Measurements from ENCODE around the gene LGALS3.
A peak's percentile ranks its signal among the peaks of the same experiment; 100 is the strongest.

DNA sequence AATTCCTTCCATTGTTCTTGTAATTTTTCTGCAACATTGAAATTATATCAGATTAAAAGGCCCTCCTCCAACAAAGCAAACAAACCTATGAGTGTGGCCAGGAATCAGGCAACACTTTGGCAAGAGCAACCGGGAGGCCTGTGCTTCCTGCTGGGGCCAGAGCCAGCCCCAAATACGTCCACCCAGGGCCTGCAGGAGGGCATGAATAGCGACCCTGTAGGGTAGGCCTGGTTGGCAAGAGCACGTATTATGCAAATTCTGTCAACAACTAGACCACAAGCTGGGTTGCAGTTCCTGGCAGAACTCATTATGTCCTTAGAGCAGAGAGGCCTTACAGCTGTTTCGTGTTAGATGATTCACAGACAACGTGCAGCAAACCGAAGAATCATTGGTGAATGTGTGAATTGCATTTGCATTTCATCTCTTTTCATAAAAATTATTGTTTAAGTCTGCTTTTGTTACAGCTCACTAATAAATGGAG, 26.9 kb upstream of the LGALS3 start:
- TF ChIP-seq POLR2AphosphoS5 (IDR thresholded peaks at IDR 0.05) (peak; percentile 70 to 97 (median 96)), EP300 (IDR thresholded peaks at IDR 0.05) (no peak), POLR2A (IDR thresholded peaks at IDR 0.05) (no peak)
- TF ChIP-seq, protein P1, sequence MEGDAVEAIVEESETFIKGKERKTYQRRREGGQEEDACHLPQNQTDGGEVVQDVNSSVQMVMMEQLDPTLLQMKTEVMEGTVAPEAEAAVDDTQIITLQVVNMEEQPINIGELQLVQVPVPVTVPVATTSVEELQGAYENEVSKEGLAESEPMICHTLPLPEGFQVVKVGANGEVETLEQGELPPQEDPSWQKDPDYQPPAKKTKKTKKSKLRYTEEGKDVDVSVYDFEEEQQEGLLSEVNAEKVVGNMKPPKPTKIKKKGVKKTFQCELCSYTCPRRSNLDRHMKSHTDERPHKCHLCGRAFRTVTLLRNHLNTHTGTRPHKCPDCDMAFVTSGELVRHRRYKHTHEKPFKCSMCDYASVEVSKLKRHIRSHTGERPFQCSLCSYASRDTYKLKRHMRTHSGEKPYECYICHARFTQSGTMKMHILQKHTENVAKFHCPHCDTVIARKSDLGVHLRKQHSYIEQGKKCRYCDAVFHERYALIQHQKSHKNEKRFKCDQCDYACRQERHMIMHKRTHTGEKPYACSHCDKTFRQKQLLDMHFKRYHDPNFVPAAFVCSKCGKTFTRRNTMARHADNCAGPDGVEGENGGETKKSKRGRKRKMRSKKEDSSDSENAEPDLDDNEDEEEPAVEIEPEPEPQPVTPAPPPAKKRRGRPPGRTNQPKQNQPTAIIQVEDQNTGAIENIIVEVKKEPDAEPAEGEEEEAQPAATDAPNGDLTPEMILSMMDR (IDR thresholded peaks at IDR 0.05) = no peak
